HepG2 (cell line): ENCODE data around the gene SH3BGRL2. TPM values are rescaled to one million over a fixed set of nuclear protein-coding genes. Genes with fewer than 3 reads are reported as not detected.

Experiments used
- CHD2 ChIP-seq: IDR thresholded peaks from 2 replicates; pipeline ENCODE4 v1.6.1; 2011; ENCODE audit warnings: low read depth, low read length, improper control_type of control experiment
- HDAC1 ChIP-seq: sonication (generic); formaldehyde crosslinking; IDR thresholded peaks from 2 replicates; pipeline ENCODE4 v1.5.1; 2020; ENCODE audit warnings: mild to moderate bottlenecking, missing genetic modification reagents
- HHEX ChIP-seq: IDR thresholded peaks from 2 replicates; pipeline ENCODE4 v1.6.1; 2016; ENCODE audit warnings: control low read depth
- HIVEP1 ChIP-seq: sonication (generic); formaldehyde crosslinking; IDR thresholded peaks from 2 replicates; pipeline ENCODE4 v1.4.0; 2020; ENCODE audit warnings: mild to moderate bottlenecking, missing genetic modification reagents
- HMG20A ChIP-seq: IDR thresholded peaks from 2 replicates; pipeline ENCODE4 v1.6.1; 2016; ENCODE audit warnings: borderline replicate concordance
- NFIC ChIP-seq: IDR thresholded peaks from 2 replicates; pipeline ENCODE4 v1.6.1; 2012; ENCODE audit warnings: mild to moderate bottlenecking, low read length, inconsistent platforms
- NR2C2 ChIP-seq: sonication (generic); formaldehyde crosslinking; IDR thresholded peaks from 2 replicates; pipeline ENCODE4 v1.4.0; 2020; ENCODE audit warnings: missing genetic modification reagents, mild to moderate bottlenecking, moderate library complexity, borderline replicate concordance
- PHF21A ChIP-seq: sonication (generic); formaldehyde crosslinking; IDR thresholded peaks from 2 replicates; pipeline ENCODE4 v1.5.0; 2020; ENCODE audit warnings: mild to moderate bottlenecking, missing genetic modification reagents
- PITX1 ChIP-seq: sonication (generic); formaldehyde crosslinking; IDR thresholded peaks from 2 replicates; pipeline ENCODE4 v1.5.1; 2020; ENCODE audit warnings: mild to moderate bottlenecking, missing genetic modification reagents
- POGZ ChIP-seq: sonication (generic); formaldehyde crosslinking; IDR thresholded peaks from 2 replicates; pipeline ENCODE4 v1.4.0; 2020; ENCODE audit warnings: mild to moderate bottlenecking, missing genetic modification reagents
- TCF12 ChIP-seq, 2 experiments: fragments of 450-650 bp in 1 of 2; sonication (generic) in 1 of 2; formaldehyde crosslinking in 1 of 2; IDR thresholded peaks; 2 replicates each; pipeline versions ENCODE4 v1.6.1 to v1.8.0; 2017 to 2022; ENCODE audit warnings: antibody characterized with exemption in 1 of 2, mild to moderate bottlenecking in 1 of 2, missing genetic modification reagents in 1 of 2, moderate library complexity in 1 of 2
- TOE1 ChIP-seq: sonication (generic); formaldehyde crosslinking; IDR thresholded peaks from 2 replicates; pipeline ENCODE4 v1.4.0; 2020; ENCODE audit warnings: mild to moderate bottlenecking, missing genetic modification reagents
- ZBTB1 ChIP-seq: sonication (generic); formaldehyde crosslinking; IDR thresholded peaks from 2 replicates; pipeline ENCODE4 v1.4.0; 2020; ENCODE audit warnings: missing genetic modification reagents, borderline replicate concordance
- ZNF12 ChIP-seq: sonication (generic); formaldehyde crosslinking; IDR thresholded peaks from 2 replicates; pipeline ENCODE4 v1.5.0; 2020; ENCODE audit warnings: missing genetic modification reagents
- ZNF207 ChIP-seq: fragments of 450-650 bp; IDR thresholded peaks from 2 replicates; pipeline ENCODE4 v1.6.1; 2016; ENCODE audit warnings: antibody characterized with exemption, borderline replicate concordance
- ZNF546 ChIP-seq: sonication (generic); formaldehyde crosslinking; conservative IDR thresholded peaks from 2 replicates; pipeline ENCODE4 v1.8.1; 2023; ENCODE audit warnings: mild to moderate bottlenecking, missing genetic modification reagents
- ZNF768 ChIP-seq: sonication (generic); formaldehyde crosslinking; IDR thresholded peaks from 2 replicates; pipeline ENCODE4 v1.4.0; 2020; ENCODE audit warnings: missing genetic modification reagents
- ZNF775 ChIP-seq: sonication (generic); formaldehyde crosslinking; IDR thresholded peaks from 2 replicates; pipeline ENCODE4 v1.4.0; 2020; ENCODE audit warnings: missing genetic modification reagents, mild to moderate bottlenecking, moderate library complexity, borderline replicate concordance
- ZNF788 ChIP-seq: sonication (generic); formaldehyde crosslinking; IDR thresholded peaks from 2 replicates; pipeline ENCODE4 v1.5.0; 2020; ENCODE audit warnings: mild to moderate bottlenecking, missing genetic modification reagents, borderline replicate concordance
- polyA plus RNA-seq, 8 experiments: library from polyadenylated mRNA; depleted of rRNA in 3 of 8; stranded (reverse) in 7 of 8; unstranded in 1 of 8; fragments of >200 nt; fragmentation: Illumina TruSeq in 4 of 8; extraction: Trizol in 4 of 8; gene quantifications; 2 replicates each; pipeline versions ENCODE4 v1.2.1 to v1.2.3, GENCODE V29; 2011 to 2016; ENCODE audit warnings: low read depth in 4 of 8, missing spikeins in 1 of 8, mixed read lengths in 1 of 8; ENCODE audit not compliant: insufficient read depth in 1 of 8
- total RNA-seq, 5 experiments: library from RNA; depleted of rRNA; stranded (reverse); fragments of >200 nt; fragmentation: Illumina TruSeq; extraction: Trizol; gene quantifications; 2 replicates each; pipeline ENCODE4 v1.2.3, GENCODE V29; 2016; ENCODE audit warnings: low read depth in 1 of 5
- TF ChIP-seq, protein P1 (sequence below): sonication (generic); formaldehyde crosslinking; IDR thresholded peaks from 2 replicates; pipeline ENCODE4 v1.4.0; 2020; ENCODE audit warnings: missing genetic modification reagents
- TF ChIP-seq, protein P2 (sequence below): sonication (generic); formaldehyde crosslinking; IDR thresholded peaks from 2 replicates; pipeline ENCODE4 v1.4.0; 2020; ENCODE audit warnings: missing genetic modification reagents
- TF ChIP-seq, protein P3 (sequence below): IDR thresholded peaks from 2 replicates; pipeline ENCODE4 v1.6.1; 2016; ENCODE audit warnings: missing compliant biosample characterization, missing genetic modification reagents, borderline replicate concordance
- TF ChIP-seq, protein P4 (sequence below): IDR thresholded peaks from 2 replicates; pipeline ENCODE4 v1.6.1; 2012; ENCODE audit warnings: inconsistent platforms
- TF ChIP-seq, protein P5 (sequence below): sonication (generic); formaldehyde crosslinking; IDR thresholded peaks from 2 replicates; pipeline ENCODE4 v1.4.0; 2020; ENCODE audit warnings: missing genetic modification reagents

Gene SH3BGRL2
- total and polyA plus RNA-seq, 2 of the 13 experiments (the other 11 are each of a cell fraction or from before 2014, with no cell fraction given): 10.9 to 28.8 TPM

DNA sequence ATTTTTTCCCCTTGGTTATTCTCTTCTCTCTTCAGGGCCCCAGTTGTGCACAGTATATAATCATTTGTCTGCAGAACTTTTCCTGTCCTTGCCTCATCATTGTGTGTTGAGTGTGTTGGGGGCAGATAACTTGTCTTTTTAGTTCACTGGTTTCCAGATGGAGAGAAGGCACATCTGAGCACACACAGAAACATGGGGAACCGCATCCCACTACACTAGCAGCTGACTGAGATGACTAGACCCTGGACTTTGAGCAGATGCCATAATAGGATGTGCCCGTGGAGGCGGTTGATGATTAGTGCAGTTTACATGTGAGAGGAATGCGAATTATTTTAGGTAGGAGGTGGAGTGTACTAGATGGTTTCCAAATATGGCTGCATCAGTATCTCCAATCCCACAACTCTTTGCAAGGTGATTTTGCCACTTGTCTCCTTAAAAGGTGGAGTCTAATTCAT, 26.5 kb upstream of the SH3BGRL2 start (continued):
- TF ChIP-seq, protein P1, sequence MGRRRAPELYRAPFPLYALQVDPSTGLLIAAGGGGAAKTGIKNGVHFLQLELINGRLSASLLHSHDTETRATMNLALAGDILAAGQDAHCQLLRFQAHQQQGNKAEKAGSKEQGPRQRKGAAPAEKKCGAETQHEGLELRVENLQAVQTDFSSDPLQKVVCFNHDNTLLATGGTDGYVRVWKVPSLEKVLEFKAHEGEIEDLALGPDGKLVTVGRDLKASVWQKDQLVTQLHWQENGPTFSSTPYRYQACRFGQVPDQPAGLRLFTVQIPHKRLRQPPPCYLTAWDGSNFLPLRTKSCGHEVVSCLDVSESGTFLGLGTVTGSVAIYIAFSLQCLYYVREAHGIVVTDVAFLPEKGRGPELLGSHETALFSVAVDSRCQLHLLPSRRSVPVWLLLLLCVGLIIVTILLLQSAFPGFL (CRISPR knock-in tag): no peak
- TF ChIP-seq PITX1 (CRISPR knock-in tag) (no peak), ZNF207 (no peak), TCF12 (IDR thresholded peaks at IDR 0.05) (no peak), TCF12 (CRISPR knock-in tag; IDR thresholded peaks at IDR 0.05) (no peak), ZBTB1 (CRISPR knock-in tag) (no peak), HDAC1 (CRISPR knock-in tag) (peak; percentile 67), PHF21A (peak; percentile 29; the same call in 1 of the 2 replicates), ZNF12 (CRISPR knock-in tag) (no peak), ZNF775 (CRISPR knock-in tag) (no peak), NFIC (peak; percentile 67; the same call in 1 of the 2 replicates), HHEX (CRISPR knock-in tag) (no peak), TOE1 (CRISPR knock-in tag) (no peak), ZNF546 (CRISPR knock-in tag) (no peak), HMG20A (peak; percentile 59; the same call in 1 of the 2 replicates), POGZ (CRISPR knock-in tag) (peak; percentile 93), HIVEP1 (CRISPR knock-in tag) (no peak), ZNF768 (CRISPR knock-in tag) (no peak), CHD2 (no peak), NR2C2 (CRISPR knock-in tag) (no peak), ZNF788 (CRISPR knock-in tag) (no peak; the same call in 1 of the 2 replicates)
- TF ChIP-seq, protein P2, sequence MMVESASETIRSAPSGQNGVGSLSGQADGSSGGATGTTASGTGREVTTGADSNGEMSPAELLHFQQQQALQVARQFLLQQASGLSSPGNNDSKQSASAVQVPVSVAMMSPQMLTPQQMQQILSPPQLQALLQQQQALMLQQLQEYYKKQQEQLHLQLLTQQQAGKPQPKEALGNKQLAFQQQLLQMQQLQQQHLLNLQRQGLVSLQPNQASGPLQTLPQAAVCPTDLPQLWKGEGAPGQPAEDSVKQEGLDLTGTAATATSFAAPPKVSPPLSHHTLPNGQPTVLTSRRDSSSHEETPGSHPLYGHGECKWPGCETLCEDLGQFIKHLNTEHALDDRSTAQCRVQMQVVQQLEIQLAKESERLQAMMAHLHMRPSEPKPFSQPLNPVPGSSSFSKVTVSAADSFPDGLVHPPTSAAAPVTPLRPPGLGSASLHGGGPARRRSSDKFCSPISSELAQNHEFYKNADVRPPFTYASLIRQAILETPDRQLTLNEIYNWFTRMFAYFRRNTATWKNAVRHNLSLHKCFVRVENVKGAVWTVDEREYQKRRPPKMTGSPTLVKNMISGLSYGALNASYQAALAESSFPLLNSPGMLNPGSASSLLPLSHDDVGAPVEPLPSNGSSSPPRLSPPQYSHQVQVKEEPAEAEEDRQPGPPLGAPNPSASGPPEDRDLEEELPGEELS: peak; percentile 67; the same call in 1 of the 2 replicates
- TF ChIP-seq, protein P3, sequence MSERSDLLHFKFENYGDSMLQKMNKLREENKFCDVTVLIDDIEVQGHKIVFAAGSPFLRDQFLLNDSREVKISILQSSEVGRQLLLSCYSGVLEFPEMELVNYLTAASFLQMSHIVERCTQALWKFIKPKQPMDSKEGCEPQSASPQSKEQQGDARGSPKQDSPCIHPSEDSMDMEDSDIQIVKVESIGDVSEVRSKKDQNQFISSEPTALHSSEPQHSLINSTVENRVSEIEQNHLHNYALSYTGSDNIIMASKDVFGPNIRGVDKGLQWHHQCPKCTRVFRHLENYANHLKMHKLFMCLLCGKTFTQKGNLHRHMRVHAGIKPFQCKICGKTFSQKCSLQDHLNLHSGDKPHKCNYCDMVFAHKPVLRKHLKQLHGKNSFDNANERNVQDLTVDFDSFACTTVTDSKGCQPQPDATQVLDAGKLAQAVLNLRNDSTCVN (CRISPR knock-in tag): no peak
- TF ChIP-seq, protein P4, sequence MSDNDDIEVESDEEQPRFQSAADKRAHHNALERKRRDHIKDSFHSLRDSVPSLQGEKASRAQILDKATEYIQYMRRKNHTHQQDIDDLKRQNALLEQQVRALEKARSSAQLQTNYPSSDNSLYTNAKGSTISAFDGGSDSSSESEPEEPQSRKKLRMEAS: peak; percentile 38; the same call in 1 of the 2 replicates
- TF ChIP-seq, protein P5, sequence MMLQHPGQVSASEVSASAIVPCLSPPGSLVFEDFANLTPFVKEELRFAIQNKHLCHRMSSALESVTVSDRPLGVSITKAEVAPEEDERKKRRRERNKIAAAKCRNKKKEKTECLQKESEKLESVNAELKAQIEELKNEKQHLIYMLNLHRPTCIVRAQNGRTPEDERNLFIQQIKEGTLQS (CRISPR knock-in tag): peak; percentile 60; the same call in 1 of the 2 replicates
